ENCODE data around the gene FAM89B.

FAM89B gene

DNA sequence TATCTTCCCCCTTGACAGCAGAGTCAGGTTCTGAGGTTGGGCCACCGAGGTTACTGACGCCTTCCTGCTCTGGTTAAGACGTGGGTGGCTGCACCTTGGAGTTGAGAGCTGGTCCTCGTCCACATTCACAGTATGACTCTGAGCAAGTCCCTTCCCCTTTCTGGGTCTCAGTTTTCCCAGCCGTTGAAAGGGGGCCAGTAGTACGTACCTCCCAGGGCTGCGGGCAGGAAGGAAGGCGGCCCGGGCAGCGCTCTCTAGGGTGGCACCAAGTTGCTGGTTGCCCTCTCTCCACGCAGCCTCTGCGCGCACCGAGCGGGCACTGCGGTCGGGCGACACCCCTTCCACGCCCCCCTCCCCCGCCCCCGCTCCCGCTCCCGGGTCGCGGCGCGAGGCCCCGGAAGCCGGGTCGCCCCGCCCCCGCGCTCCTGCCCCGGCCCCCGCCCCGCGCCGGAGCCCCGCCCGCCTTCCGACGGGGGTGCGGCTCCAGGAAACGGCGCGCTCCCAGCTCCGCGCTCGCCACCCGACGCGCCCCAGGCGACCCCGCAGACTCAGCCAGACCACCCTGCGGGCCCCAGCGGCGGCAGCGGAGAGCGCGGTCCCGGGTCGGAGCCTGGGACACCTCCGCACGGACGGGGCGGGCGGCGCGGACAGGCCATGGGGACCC is 3.4 kb downstream of the FAM89B start, which contains the start of gene EHBP1L1:
Gene EHBP1L1, plus strand, starts transcription at position 486 of the 664 bp plus-strand sequence. CDS start 250 bp downstream, outside the sequence.
- no peak for DNase-seq

DNA sequence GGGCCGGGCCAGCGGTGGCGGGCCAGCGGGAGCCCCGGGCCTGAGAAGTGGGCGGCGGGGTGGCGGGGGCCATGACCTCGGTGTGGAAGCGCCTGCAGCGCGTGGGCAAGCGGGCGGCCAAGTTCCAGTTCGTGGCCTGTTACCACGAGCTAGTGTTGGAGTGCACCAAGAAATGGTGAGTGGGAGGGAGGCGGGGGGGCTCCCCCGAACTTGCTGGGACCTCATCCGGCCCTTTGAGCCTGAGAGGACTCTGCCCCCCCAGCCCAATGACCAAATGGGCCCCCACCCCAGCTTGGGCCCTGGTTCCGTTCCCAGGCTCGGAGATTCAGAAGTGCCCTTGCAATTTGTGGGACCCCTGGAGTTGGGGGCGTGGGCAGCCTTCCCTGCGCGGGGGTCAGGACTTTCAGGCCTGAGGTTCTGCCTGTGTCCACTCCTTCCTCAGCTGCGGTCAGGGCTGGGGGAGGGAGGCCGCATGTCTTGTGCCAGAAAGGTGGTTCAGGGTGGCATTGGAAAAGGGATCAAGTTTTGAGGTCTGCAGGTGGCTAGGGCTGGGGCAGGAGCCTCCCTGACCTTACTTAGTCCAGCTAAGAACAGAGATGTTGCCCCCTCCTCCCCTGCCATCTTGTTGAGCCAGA is 4.0 kb downstream of the FAM89B start:
- no peak for DNase-seq

DNA sequence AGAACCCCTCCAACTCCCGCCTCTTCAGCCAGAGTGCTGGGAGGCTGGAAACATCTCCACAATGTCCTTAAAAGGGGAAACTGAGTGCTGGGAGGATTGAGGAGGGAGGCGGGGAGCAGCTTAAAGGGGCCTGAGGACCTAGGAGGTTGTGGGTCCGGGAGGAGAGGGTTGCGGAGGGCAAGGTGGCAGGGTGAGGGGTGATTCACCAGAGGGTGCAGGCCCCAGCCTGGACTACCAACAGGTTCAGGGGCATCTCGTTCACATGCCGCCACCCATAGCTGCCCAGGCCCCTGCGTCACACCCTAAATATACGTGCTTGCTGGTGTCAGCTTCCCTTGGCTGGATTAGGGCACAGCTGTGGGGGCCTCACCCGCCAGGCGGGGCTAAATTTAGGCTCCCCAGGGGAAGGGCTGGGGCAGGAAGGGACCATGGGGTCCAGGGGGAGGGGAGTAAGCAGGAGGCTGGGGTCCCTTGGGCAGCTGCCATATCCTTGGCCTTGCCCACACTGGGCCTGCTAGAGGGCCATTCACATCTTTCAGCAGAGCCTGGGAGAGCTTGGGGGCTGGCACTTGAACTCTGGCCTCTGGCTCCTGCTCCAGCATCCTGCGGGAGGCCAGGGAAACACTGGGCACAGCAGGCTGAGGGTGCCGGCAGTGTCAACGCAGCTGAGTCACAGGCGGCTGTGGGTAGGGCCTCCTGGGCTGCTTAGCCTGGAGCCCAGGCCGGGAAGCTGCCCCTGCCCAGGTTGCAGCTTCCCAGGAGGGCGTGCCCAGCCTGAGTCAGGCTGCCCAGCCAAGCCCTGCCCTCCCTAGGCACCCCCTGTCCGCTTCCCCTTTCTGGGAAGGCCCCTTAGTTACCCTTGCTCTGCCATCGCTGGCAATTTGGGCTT is 4.8 kb downstream of the FAM89B start:
- no peak for DNase-seq

DNA sequence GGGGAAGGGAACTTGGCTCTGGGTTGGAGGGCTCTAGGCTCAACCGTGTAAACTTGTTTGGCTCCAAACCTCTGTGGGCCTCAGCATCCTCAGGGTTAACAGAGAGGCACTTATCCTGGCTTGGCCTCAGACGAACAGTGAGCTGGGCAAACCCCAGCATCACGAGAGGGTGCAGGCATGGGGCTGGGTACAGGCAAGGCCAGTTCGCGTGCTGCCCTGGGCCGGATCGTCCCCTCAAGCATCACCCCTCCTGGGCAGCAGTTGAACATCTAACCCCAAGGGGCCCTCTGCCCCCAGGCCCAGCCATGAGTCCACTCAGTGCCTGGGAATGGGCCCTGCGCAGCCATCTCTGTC is 5.4 kb downstream of the FAM89B start:
- no peak for DNase-seq

DNA sequence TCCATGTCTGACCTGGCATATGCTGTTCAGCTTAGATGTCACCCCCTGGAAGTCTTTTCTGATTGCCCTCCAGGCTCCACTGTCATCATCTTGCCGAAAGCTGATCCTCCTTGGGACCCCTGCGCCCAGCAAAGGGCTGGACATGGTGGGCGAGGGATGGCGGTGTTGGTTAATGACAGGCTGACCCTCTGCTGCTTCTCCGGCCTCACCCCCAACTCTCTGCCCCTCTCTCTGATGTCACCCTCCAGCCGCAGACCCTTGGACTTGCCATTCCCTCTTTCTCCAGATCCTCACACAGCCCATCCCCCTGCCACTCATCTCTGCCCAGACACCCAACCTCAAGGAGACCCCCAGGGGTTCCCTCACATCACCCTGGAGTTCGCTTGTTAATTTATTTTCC is 5.8 kb downstream of the FAM89B start:
- DNase-seq, result no peak

DNA sequence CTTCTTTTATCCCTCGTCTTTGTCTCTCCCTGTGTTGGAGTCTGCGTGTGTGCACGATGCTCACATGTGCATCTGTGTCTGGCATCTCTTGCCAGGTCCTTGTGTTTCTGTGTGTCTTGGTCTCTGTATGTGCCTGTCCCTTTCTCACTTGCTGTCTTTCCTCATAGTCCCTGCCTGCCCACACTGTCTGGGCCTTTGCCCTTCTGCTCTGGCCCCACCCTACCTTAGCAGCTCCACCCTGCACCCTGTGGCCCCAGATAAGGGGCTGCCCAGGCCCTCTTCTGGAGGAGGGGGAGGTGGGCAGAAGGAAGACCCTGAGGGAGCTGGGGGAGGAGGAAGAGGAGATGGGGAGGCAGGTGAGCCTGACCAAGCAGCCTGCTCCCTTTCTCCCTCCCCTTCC is 6.3 kb downstream of the FAM89B start:
- DNase-seq, result no peak

DNA sequence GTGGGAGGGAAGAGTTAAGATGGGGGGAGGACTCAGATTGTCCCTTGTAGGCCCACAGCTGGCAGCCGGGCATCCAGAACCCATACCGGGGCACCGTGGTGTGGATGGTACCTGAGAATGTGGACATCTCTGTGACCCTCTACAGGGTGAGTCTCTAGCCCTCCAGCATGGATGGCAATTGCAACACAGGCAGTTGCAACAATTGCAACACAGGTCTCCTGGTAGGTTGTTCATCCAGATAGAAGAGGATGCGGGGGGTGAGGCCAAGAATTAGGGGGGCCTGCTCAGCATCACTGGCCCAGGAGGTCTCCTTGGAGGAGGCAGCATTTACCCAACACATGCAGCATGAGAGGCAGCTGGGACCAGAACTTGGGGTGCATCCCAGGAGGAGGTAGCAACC is 7.0 kb downstream of the FAM89B start:
- DNase-seq, result no peak

DNA sequence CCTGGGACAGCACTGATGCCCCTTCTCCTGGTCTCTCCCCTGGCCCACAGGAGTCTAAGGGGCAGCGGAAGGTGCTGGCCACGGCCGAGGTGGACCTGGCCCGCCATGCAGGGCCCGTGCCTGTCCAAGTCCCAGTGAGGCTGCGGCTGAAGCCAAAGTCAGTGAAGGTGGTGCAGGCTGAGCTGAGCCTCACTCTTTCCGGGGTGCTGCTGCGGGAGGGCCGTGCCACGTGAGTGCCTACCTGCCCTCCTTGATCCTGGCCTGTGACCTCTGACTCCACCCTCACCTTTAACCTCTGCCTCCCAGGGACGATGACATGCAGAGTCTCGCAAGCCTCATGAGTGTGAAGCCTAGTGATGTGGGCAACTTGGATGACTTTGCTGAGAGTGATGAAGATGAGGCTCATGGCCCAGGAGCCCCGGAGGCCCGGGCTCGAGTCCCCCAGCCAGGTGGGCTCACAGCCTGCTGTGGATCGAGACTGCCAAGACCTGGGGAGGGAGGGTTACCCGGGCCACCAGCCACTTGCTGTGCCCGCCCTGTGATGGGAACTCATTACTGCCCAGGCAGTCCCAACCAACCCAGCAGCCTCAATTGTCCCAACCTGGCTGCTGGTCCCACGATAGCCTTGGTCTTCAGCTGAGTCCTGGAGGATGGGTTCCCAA is 7.8 kb downstream of the FAM89B start:
- DNase-seq, result no peak

DNA sequence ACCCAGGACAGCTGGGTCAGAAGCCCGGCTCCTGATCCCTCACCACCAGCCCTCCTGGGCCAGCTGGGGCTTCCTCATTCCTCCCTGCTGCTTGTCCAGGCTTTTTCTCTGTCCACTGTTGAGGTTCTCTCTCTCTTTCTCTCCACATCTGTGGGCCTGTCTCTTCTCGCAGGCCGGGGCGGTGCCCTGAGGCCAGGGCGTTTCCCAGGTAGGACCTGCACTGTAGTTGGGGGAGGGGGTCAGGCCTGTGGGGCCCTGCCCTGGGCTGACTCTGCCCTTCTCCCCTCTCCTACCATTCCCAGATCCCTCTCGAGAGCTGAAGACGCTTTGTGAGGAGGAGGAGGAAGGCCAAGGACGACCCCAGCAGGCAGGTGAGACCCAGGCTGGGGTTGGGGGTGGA is 8.4 kb downstream of the FAM89B start:
- DNase-seq, result no peak

DNA sequence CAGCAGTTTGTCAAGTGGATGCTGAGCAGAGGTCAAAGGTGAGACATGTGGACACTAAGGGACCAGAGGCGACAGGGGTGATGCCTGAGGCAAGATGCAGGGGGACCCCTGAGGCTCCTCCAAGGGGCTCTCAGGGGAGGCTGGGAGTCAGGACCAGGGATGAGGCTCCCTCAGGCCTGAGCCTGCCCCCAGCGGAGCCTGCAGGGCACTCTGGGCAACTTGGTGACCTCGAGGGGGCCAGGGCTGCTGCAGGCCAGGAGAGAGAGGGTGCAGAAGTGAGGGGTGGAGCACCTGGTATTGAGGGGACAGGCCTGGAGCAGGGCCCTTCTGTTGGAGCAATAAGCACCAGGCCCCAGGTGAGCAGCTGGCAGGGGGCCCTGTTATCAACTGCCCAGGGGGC is 9.6 kb downstream of the FAM89B start:
- no peak for DNase-seq

DNA sequence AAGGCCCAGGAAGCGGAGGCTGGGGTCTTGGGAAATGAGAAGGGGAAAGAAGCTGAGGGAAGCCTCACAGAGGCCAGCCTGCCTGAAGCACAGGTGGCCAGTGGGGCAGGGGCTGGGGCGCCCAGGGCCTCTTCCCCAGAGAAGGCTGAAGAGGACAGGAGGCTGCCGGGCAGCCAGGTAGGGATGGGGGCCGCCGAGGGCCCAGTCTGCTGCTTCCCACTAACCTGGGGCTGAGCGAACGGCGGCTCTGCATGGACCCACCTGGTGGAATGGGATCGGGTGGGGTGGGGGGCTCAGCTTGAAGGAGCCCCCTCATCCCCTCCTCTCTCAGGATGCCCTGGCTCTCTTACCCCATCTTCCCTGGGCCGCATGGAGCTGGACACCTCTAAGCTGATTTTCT is 11.3 kb downstream of the FAM89B start:
- no peak for DNase-seq

DNA sequence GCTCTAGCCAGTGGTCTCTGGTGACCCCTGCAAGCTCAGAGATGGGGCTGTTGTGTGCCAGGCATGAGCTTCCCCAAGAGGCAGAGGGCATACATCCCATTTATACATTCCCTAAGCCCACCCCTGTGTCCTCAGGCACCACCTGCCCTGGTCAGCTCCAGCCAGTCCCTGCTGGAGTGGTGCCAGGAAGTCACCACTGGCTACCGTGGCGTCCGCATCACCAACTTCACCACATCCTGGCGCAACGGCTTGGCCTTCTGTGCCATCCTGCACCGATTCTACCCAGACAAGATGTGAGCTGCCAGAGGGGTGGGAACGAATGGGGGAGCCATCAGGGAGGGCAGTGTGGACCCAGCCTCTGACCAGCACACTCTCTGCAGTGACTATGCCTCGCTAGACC is 11.8 kb downstream of the FAM89B start:
- no peak for DNase-seq

DNA sequence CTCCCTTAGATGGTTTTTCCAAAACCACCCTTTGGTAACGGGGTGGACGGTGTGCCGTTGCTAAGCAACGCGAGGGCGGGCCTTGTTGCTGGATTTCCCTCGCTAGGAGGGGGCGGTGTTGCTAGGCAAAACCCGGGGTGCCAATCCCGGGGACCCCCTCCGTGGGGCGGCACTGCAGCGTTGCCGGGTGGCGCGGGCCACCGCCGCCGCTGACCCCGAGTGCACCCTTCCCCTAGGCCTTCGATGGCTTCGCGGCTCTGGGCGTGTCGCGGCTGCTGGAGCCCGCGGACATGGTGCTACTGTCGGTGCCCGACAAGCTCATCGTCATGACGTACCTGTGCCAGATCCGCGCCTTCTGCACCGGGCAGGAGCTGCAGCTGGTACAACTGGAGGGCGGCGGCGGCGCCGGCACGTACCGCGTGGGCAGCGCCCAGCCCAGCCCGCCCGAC is 12.4 kb downstream of the FAM89B start:
- no peak for DNase-seq

DNA sequence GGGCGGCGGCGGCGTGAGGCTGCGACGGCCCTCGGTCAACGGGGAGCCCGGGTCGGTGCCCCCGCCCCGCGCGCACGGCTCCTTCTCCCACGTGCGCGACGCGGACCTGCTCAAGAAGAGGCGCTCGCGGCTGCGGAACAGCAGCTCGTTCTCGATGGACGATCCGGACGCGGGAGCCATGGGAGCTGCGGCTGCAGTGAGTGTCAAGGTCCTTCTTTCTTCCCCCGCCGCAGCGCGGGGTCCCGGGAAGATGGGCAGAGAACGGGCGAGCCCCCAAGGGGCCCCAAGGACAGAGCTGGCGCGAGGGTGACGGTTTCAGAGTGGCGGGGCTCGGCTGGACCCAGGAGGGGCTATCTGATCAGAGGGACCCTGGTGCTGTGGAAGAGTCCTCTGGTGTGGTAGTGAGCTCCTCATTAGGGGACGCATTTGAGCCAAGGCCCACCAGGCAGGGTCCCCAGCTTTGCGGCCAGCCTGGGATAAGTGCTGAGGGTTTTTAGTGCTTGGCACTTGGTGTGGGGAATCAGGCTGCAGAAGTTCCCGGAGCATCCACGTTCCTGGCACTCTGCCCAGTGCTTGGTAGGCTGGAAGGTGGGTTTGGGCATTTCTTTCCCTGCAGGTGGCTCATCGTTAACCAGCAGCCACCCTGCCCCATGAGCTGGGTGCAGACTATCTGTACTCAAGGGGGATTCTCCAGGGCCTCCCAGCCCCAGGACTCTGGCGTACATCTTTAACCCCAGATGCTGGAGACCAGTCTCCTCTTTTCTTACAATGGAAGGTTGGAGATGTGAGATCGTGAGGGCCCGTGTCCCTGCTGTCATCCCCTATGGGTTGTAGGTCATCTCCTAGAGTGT is 13.3 kb downstream of the FAM89B start:
- no peak for DNase-seq

DNA sequence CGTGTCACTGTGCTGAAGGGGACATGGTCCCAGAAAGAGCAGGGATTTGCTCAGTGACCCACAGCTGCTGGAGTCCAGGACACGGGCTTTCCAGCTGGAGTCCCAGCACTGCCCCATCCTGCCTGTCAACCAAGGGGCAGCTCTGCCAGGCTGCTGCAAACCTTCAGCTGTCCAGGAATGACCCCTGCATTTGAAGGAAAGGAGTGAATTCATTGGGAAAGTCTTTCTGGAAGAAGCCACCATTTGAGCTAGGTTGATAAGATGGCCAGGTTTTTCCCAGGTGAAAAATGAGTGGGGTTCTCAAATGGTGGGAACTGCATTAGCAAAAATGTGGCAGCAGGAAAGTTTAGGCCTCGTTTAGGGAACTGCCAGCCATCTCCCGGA is 13.9 kb downstream of the FAM89B start:
- DNase-seq, result no peak

DNA sequence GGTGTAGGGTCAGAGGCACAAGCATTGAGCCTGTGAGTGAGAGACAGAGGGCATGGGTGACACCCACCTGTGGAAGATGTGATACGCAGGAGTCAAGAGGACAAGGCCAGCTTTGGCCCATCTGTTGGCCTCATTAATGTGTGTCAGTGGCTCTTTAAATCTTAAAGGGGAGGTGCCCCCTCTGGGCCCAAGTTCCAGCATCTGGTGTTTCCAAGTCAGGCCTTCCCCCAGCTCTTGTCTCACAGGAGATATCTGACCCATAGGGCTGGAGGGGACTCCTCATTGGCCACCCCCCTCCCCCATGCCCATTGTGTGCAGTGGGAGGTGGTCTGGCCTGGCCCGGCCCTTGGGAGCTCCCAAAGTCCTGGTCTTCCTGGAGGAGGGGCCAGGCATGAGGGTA is 14.3 kb downstream of the FAM89B start:
- DNase-seq, result peak; percentile 52

DNA sequence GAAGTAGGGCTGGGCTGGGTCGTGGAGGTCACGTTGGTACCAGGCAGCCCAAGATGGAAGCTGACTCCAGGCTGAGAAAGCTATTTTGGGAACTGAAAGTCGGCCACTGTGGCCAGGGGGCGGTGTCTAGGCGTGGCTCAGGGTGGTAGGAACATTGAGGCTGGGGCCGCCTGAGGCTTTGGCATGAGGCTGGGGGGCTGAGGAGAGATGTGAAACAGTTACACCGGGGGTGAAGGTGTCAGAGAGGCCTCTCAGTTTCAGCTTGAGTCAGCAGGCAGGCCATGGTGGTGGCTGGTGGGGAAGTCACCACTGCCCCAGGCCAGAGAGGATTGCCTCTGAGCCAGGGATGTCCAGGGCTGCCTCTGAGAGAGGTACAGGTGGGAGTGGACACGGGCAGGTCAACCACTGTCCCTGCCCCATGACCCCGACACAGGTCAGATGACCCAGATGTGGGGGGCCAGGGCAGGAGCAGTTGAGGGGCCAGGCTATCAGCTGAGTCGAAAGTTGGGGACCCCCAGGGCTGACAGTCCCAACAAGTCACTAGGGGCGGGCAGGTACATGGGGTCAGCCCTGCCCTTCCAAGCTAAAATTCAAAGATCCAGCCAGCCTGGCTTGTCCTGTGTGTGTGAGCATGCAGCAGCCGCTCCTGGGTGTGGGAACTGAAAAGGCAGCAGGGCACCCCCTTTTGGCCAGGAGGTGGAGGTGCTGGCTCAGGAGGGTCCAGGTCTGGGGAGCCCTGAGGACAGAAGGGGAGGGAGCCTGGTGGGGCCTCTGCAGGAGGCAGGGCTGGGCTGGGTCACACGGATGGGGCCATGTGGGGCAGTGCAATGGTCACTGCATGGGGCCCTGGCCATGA is 16.1 kb downstream of the FAM89B start:
- no peak for DNase-seq

DNA sequence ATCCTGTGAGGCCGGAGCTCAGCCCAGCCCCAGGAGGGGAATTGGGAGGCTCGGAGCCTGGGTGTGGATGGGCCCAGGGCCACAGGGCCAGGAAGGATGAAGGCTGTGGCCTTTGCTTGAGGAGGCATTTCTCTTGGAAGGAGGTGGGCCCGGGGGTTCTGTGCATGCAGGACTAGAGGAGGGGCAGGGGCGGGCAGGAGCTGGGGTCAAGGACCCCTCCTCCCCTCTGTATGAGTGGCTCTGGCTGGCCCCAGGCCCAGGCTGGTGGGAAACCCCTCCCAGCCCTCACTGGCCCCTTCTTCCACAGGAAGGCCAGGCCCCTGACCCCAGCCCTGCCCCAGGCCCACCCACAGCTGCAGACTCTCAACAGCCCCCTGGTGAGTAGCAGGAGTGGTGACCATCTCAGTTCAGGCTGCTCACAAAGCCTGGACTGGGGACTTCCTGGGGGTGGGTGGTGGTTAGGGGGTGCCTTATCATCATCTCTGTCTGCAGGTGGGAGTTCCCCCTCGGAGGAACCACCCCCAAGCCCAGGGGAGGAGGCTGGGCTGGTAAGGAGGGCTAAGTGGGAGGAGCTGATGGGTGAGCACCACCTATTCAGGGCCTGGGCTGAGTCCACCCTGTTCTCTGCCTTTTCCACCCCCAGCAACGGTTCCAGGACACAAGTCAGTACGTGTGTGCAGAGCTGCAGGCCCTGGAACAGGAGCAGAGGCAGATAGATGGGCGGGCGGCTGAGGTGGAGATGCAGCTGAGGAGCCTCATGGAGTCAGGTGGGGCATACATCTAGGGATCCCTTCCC is 17.3 kb downstream of the FAM89B start:
- DNase-seq, result no peak

DNA sequence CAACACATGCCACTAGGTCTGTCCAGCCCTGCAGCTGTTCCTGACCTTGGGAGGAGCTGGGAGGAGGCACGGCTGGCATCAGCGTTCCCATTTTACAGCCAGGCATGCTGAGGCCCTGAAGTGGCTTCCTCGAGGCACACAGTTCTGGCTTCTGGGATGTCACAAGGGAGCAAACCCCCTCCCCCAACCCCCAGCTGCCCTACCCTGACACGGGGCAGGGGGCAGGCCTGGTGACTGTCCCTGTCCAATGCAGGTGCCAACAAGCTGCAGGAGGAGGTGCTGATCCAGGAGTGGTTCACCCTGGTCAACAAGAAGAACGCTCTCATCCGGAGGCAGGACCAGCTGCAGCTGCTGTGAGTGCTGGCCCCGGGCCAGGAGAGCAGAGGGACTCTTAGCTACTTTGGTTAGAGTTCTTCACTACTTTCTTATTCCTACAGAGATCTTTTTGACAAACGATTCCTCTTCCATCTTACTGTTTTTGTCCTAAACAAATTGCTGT is 18.0 kb downstream of the FAM89B start:
- no peak for DNase-seq
